Urinary bladder (tissue), 4 donors: Measurements from ENCODE around the gene TOM1. TPM values are rescaled to one million over a fixed set of nuclear protein-coding genes. Genes with fewer than 3 reads are reported as not detected.

Source experiments
- DNase-seq: peaks from one replicate; pipeline ENCODE4 v3.0.0-alpha.2; 2015; ENCODE audit errors: extremely low spot score
- H3K27ac ChIP-seq: one replicate; pipeline ENCODE4 v1.5.1; 2013; ENCODE audit warnings: low read depth, mild to moderate bottlenecking, moderate library complexity
- H3K36me3 ChIP-seq: one replicate; pipeline ENCODE4 v1.6.1; 2013; ENCODE audit warnings: mild to moderate bottlenecking, moderate library complexity; ENCODE audit not compliant: insufficient read depth
- H3K4me1 ChIP-seq: one replicate; pipeline ENCODE4 v1.6.1; 2013; ENCODE audit warnings: mild to moderate bottlenecking, moderate library complexity; ENCODE audit not compliant: insufficient read depth
- H3K4me3 ChIP-seq: one replicate; pipeline ENCODE4 v1.5.1; 2013; ENCODE audit warnings: low read depth, low read length
- WGBS: extraction: QIAGEN DNeasy Blood & Tissue Kit; methylation state at CpG from one replicate; pipeline ENCODE4 v1.1.7; 2013; 5-methylcytosine and 5-hydroxymethylcytosine counted together
- polyA plus RNA-seq: library from polyadenylated mRNA; stranded (reverse); fragments of 200-250 nt; gene quantifications from one replicate; pipeline ENCODE4 v1.2.3, GENCODE V29; 2013
- total RNA-seq: library from RNA; depleted of rRNA; stranded (reverse); fragments of >200 nt; gene quantifications from one replicate; pipeline ENCODE4 v1.2.3, GENCODE V29; 2014
- donor health status: healthy with polysubstance abuse.
- donor health status: healthy.

TOM1 gene
- total RNA-seq (15.0 TPM), polyA plus RNA-seq (35.3 TPM)

GRCh38 chr22:35299673-35300499 is at the start of gene TOM1:
TOM1 (plus strand) TSS chr22:35299894; CDS start chr22:35299929, 35 bp downstream.
- Histone ChIP-seq H3K4me3 (peak within 1 kb of the TSS; percentile 46), H3K27ac (peak within 1 kb of the TSS; percentile 93), H3K36me3 (no peaks in the 10 kb centered on the region), H3K4me1 (peaks cover 1% of the 10 kb centered on the region)
- WGBS = under 1% methylated on average over 64 of the region's 64 CpGs
- DNase-seq = peak; percentile 98

- H3K36me3 ChIP-seq = no peaks in the 10 kb centered on the region
- no peak overlapping the region for H3K4me3 ChIP-seq
- 70% methylated on average over 4 of the region's 4 CpGs for WGBS
- no peak for DNase-seq
- no peak overlapping the region for H3K27ac ChIP-seq
- no peaks in the 10 kb centered on the region for H3K4me1 ChIP-seq
These were observed 49.5 kb upstream of the TOM1 start for GRCh38 chr22:35250156-35250555.

GRCh38 chr22:35253946-35254345 is 45.7 kb upstream of the TOM1 start:
- no peaks in the 10 kb centered on the region for H3K36me3 ChIP-seq
- no peak overlapping the region for H3K27ac ChIP-seq
- no peak for DNase-seq
- 81% methylated on average over 2 of the region's 2 CpGs for WGBS
- no peak overlapping the region for H3K4me3 ChIP-seq
- H3K4me1 ChIP-seq = peaks cover 5% of the 10 kb centered on the region

- no peak overlapping the region for H3K27ac ChIP-seq
- no peaks in the 10 kb centered on the region for H3K36me3 ChIP-seq
- peaks cover 5% of the 10 kb centered on the region for H3K4me1 ChIP-seq
- 2% methylated on average over 3 of the region's 3 CpGs for WGBS
- DNase-seq = no peak
- peak overlapping the region; percentile 94 for H3K4me3 ChIP-seq
These were observed 42.7 kb upstream of the TOM1 start for GRCh38 chr22:35257002-35257320.

- peak; percentile 87 for DNase-seq
- Histone ChIP-seq H3K36me3 (no peaks in the 10 kb centered on the region), H3K27ac (peak within 1 kb of the TSS; percentile 76), H3K4me3 (peak within 1 kb of the TSS; percentile 94), H3K4me1 (peaks cover 5% of the 10 kb centered on the region)
- under 1% methylated on average over 84 of the region's 84 CpGs for WGBS
These were observed 42.1 kb upstream of the TOM1 start, which contains the start of gene HMGXB4 for GRCh38 chr22:35257321-35258190. HMGXB4 (plus strand) TSS chr22:35257493; CDS start chr22:35262391, 4,898 bp downstream.

- H3K4me3 ChIP-seq = peak overlapping the region; percentile 94
- no peaks in the 10 kb centered on the region for H3K36me3 ChIP-seq
- 30% methylated on average over 23 of the region's 23 CpGs for WGBS
- H3K4me1 ChIP-seq = peaks cover 5% of the 10 kb centered on the region
- no peak for DNase-seq
- no peak overlapping the region for H3K27ac ChIP-seq
These were observed 41.3 kb upstream of the TOM1 start for GRCh38 chr22:35258191-35258988.

- Histone ChIP-seq H3K27ac (no peak overlapping the region), H3K4me1 (no peaks in the 10 kb centered on the region), H3K4me3 (no peak overlapping the region), H3K36me3 (peaks cover 16% of the 10 kb centered on the region)
- DNase-seq = no peak
- 95% methylated on average over 7 of the region's 7 CpGs for WGBS
These were observed 34.7 kb upstream of the TOM1 start for GRCh38 chr22:35264986-35265385.

- WGBS = 74% methylated on average over 3 of the region's 3 CpGs
- Histone ChIP-seq H3K4me1 (no peaks in the 10 kb centered on the region), H3K27ac (no peak overlapping the region), H3K4me3 (no peak overlapping the region), H3K36me3 (peaks cover 16% of the 10 kb centered on the region)
- DNase-seq = no peak
These were observed 33.4 kb upstream of the TOM1 start for GRCh38 chr22:35266277-35266676.

GRCh38 chr22:35269630-35270029 is 30.1 kb upstream of the TOM1 start:
- 88% methylated on average over 3 of the region's 3 CpGs for WGBS
- peaks cover 10% of the 10 kb centered on the region for H3K36me3 ChIP-seq
- DNase-seq = no peak
- no peak overlapping the region for H3K27ac ChIP-seq
- H3K4me1 ChIP-seq = no peaks in the 10 kb centered on the region
- no peak overlapping the region for H3K4me3 ChIP-seq

GRCh38 chr22:35274154-35274871 is 25.4 kb upstream of the TOM1 start:
- Histone ChIP-seq H3K27ac (no peak overlapping the region), H3K36me3 (peaks cover 5% of the 10 kb centered on the region), H3K4me1 (peaks cover 1% of the 10 kb centered on the region), H3K4me3 (no peak overlapping the region)
- no peak for DNase-seq
- WGBS = 90% methylated on average over 8 of the region's 8 CpGs

GRCh38 chr22:35275580-35275979 is 24.1 kb upstream of the TOM1 start:
- WGBS = 95% methylated on average over 1 of the region's 1 CpG
- H3K4me1 ChIP-seq = peaks cover 1% of the 10 kb centered on the region
- no peak for DNase-seq
- no peak overlapping the region for H3K27ac ChIP-seq
- no peaks in the 10 kb centered on the region for H3K36me3 ChIP-seq
- H3K4me3 ChIP-seq = no peak overlapping the region

GRCh38 chr22:35276019-35276418 is 23.7 kb upstream of the TOM1 start:
- Histone ChIP-seq H3K4me3 (no peak overlapping the region), H3K4me1 (peaks cover 1% of the 10 kb centered on the region), H3K36me3 (no peaks in the 10 kb centered on the region), H3K27ac (no peak overlapping the region)
- 84% methylated on average over 4 of the region's 4 CpGs for WGBS
- DNase-seq = no peak

GRCh38 chr22:35288116-35288515 is 11.6 kb upstream of the TOM1 start:
- no peaks in the 10 kb centered on the region for H3K4me1 ChIP-seq
- H3K27ac ChIP-seq = no peak overlapping the region
- no peak overlapping the region for H3K4me3 ChIP-seq
- WGBS = 89% methylated on average over 1 of the region's 1 CpG
- peaks cover 14% of the 10 kb centered on the region for H3K36me3 ChIP-seq
- no peak for DNase-seq
